HG03280 (cell line): ENCODE data around the gene TMEM9B.
A peak's percentile ranks its signal among the peaks of the same experiment; 100 is the strongest.
"Not testable (repeated sequence)": the region's sequence is repeated elsewhere in the genome, so short reads cannot be mapped to it uniquely, and the experiment has no call there.

ENCODE experiments used
- ATAC-seq: cut with Tn5 transposase; IDR thresholded peaks from one replicate; pipeline ENCODE4 v1.9.1; 2021; ENCODE audit warnings: mild to moderate bottlenecking, moderate library complexity; ENCODE audit not compliant: unreplicated experiment

The TMEM9B gene

DNA sequence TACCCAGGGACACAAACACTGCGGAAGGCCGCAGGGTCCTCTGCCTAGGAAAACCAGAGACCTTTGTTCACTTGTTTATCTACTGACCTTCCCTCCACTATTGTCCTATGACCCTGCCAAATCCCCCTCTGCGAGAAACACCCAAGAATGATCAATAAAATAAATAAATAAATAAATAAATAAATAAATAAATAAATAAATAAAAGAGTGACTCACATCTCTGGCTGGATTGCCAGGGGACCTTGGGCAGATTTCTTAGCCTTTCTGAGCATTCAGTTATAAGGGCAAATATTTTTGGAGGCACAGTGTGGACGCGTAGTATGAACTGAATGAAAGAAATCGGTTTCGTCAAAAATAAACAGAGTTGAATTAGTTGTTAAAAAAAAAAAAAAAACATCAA is 15.1 kb upstream of the TMEM9B start:
- not testable (repeated sequence) for ATAC-seq

DNA sequence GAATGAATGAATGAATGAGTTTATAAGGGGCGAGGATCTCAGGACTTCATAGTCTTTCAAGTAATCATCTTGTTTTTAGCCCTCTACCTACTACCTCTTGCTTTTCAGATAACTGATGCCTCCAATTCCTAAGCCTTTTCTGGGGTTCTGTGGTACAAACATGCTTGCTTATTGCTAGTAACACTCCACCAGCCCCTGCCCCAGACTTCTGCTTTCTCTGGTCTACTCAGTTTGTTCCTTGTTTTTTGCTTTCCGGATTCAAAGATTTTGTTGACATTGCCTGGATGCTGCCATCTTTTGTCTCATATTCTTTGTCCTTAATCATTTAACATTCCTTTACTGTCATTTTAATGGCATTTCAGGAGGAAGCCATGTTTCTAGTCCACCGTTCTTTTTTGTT is 8.9 kb upstream of the TMEM9B start:
- no peak for ATAC-seq

DNA sequence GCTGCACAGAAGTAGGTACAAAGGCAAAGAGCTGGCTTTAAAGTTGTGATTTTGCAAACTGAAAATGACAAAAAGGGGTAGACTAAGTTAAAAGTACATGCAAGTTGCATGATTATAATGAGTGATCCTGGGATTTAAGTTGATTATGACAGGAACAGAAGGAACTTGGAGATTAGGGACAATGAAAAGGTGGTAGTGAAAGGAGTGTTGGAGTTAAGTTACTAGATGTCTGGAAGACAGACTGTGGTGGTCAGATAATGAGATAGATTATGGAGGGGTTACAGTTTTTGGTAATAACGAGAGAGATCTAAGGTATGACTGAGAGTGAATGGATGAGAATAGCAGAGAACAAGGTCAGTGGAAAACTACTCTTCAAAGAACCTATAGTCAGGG is 7.7 kb upstream of the TMEM9B start:
- no peak for ATAC-seq

DNA sequence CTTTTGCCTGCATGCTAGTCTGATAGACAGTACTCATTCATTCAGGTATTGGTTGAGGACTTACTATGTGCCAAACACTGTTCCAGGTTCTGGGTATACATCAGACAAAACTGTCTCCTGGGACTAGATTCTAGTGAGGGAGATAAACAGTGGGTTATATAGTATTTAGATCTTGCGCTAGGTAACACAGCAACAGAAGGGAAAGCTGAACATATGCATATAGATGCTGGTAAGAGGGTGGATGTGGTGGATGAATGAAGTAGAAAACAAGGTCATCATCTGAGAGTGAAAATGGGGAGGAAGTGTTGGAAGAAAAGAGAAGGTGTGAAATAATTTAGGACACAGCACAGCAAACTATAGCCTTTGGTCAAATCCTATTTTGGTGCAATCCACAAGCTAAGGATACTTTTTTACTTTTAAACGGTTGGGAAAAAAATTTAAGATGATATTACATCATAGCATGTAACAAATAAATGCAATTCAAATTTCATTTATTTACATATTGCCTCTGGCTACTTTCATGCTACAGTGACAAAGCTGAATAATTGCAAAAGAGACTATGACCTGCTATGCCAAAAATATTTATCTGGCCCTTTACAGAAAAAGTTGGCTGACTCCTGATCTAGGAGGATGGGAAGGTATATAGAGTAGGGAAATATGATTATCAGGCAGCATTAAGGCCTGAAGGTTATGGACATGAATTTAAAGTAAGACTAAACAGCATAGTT is 7.1 kb upstream of the TMEM9B start:
- ATAC-seq: no peak

DNA sequence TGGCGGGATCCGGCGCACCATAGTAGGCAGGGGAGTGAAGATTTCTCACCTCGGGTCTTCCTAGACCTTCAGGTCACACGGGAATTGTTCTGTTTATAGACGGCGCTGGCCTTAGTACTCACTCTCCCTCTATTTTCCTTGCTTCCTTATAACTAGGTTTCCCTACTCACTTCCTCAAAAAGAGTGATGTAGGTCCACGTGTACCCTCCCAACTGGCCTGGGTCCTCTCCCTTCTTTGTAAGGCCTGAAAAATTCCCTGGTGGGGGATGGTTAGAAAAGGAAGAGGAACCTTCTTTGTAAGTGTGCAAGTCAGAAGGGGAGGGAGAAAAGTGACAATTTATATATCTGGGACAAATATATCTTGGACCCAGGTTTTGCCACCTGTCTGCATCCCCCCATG is 2.9 kb upstream of the TMEM9B start:
- ATAC-seq: no peak

DNA sequence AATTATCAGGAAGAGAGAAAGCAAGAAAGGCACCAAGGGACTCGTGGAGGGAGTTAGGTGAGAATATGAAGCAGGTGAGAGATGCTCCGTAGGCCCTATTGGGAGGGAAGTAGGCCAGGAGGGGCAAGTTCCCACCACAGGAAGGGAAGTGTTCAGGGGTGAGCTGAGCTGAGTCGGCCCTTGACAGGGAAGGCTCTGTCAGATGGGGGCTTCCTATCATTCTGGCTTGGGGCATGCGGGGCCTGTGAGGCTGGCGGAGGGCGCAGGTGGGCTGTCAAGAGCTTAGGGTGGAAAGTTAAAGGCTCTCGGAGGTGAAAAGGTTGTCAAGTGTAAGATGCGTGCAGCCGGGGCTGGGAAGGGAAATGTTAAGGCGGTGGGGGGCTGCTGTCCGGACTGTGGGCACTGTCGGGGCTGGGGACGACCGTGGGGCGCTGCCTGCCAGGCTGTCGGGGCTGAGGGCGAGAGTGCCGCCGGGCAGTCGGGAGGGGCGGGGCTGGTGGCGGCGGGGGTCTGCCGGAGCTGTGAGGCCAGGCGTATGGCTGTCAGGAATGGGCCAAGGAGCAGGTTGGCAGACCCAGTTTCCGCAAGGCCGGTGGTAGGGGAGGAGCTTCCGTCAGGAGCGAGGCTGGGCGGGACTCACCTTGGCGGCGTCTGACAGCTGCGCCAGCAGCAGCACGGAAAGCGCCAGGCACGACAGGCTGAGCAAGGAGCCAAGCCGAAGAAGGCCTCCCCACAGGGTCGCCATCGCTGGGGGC is 496 bp downstream of the TMEM9B start:
- ATAC-seq: peak; percentile 64

DNA sequence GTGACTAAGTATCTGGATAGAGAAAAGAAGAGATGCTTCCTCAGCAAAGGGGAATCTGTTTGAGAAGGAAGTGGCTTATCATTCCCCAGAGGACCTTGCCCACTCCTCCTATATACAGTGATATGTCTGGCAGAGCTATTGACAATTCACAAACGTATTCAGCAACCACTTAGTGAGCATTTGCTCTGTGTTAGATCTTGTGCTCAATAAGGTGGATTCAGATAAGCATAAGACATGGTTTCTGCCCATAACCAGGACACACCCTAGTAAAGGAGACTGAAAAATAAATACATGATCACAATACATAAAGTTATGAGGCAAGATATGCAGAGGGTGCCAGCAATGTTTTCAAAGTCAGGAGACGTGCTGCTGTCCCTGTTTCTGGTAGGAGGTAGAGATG is 1.4 kb downstream of the TMEM9B start:
- no peak for ATAC-seq

DNA sequence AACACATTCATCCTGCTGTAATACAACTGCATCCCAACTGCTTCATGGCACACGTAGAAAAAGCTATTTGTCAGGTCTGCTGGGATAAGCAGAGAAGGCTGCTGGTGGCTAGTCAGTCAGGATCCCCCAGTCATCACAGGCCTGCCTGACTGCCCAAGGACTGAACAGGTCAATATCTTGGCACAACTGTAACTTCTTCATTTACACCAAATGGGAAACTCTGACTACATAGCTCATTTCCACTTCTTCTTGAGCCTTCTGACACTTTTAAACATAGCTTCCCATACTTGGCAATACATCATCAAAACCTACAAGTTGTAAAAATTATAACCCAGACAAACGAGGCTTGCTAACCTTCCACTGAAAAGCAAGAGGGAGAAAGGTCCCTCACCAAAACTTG is 2.8 kb downstream of the TMEM9B start:
- no peak for ATAC-seq

DNA sequence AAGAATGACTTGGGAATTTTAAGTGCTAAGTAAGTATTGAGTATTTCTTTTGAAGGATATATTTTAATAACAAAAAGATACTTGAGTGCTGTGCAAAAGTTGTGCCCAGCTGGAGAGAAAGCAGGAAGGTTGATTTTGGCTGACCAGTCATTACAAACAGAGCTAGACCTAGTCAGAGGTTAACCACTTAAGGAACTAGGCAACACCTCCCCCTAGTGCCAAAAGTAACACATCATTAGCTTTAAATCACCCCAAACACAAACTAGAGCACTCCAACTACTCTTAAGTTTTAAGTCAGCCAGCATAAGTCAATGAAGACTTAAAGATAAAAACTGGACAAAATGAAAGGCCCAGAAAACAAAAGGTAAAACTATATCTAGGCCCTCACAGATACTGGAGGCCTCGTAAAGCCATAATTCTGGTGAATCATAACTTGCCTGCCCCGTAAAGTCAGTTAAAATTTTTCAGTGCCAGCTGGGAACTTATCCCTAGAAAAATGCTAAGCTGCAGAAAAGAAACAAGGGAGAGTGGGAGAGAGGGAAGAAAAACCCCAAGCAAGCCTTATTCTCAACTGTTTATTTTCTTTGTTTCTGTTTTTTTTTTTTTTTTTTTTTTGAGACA is 4.6 kb downstream of the TMEM9B start:
- ATAC-seq: peak; percentile 42

DNA sequence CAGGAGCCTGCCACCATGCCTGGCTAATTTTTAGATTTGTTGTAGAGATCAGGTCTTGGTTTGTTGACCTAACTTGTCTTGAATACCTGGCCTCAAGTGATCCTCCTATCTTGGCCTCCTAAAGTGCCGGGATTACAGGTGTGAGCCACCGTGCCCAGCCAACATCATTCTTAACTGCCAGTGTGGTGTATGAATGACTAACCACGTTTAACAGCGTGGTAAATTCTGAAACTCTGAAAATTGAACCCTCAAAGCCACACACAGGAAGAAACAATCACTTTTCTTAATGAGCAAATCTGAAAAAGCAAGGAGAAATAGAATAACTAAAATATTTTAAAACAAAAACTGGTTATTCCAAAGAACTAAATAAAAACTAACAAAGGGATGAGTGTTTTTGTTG is 7.4 kb downstream of the TMEM9B start:
- ATAC-seq: no peak

DNA sequence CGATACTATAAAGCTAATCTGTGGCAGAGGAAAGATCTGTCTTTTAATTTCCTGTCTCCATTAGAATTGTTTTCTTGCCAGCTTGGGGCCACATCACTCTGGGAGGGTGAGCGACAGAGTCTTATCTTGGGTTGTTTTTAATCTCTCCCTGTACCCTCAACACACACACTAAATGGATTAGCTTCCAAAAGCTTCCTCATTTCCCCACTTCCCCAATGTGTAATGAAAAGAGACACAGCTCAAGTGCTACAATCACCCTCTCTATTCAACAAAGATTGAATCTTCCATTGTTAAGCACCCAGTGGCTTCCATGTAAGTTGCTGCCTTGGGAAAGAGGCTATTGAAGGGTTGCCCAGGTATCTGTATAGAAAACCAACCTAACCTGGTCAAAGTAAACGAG is 15.4 kb downstream of the TMEM9B start:
- no peak for ATAC-seq

DNA sequence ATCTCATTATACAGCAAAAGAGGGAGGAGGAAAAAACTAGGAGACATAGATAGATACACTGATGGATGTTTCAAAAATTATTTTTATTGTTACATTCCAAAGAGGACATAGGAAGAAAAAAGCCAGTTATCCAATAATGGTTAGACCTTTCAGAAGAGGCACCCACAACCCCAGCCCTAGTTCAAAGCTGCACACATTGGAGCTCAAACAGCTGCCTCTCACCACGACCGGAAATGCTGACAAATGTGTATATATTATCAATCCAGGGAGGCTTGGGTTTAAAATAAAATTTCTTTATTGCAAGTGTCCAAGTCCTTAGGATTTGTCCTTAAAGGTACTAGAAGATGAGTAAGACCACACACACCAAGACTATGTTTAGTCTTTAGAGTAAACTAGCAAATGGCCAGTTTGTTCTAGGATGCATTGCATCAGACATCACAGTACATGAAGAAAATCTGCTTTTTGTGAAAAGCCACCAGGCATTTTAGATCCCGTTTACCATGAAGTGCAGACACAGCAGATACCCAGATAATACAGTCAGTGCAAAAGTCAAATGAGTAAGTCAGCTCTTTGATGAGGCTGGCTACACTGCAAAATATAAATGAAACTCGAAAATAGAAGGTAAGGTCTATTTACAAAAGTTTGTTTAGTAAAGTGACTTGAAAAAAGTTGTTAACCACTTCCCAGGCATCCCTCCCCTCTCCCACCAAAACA is 16.9 kb downstream of the TMEM9B start:
- no peak for ATAC-seq

DNA sequence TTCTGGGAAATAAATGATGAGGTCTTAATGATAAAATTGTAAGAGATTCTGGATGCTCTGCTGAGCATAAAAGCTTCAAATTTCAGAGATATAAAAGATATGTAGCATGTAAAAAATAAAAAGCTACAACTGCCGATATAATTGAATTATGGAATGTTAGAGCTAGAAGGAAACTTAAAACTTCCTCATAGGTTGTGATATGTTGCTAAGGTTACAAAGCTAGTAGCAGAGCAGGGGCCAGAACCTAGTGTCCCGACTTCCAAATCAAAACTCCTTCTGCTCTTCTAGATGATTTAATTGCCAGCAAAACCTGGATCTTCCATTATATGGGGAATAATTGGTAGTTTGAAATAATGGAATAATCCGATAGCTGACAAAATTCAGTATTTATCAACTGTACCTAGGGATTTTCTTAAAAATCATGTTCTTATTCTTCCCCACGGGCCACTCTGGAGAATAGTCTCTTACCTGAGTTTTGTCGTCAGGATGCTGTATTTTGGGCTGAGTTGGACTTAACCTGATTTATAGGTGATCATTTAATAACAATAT is 21.6 kb downstream of the TMEM9B start, which contains the start of gene ASCL3:
Gene ASCL3 (minus strand): TSS at position 499 of the 549 bp plus-strand sequence. CDS start 4,855 bp downstream, outside the sequence.
- ATAC-seq: no peak

DNA sequence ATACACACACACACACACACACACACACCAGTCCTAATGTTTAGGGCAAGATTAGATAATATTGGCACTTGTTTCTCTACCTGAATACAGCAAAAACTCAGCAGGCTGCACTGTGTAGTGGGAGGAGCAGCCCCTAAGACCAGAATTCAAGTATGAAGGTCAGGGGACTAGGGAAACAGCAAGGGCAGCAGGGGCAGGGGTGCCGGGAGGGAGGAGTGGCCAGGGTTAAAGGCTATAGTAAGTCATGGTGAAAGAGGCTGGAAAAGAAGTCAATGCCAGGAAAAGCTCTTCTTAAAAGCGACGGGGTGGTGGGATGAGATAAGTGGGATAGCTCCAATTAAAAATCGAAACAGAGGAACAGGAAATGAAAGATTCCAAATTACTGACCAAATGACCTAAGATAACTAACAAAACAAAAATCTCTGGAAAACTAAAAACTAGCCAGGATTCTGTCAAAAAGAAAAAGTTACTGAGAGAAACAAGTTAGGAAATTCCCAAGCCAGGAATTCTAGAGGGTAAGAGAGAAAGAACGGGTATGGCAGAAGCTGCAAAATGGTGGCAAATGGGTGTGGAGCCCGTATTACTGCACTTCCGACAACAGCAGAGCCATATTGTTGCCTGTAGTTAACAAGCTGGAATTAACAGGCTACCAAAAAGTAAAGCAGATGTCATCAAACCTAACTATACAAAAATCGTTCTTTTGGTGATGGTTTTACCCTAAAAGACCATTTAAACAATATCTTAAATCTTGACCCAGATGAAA is 22.7 kb downstream of the TMEM9B start:
- ATAC-seq: no peak

DNA sequence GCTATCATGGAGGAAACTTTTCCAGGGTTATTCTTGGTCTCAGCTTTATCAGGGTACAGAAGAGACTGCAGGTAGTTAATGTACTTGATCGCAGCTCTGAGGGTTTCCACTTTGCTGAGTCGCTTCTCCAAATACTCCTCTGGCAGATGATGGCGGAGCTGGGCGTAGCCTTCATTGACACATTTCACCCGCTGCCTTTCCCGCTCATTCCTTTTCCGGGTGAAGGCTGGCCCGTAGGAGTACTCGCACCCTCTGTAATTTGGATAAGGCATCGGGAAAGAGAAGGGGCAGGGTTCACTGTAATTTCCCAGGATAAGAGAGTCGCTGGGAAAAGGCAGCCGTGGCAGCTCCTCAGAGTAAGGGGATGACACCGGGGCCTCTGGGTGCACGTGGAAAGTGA is 26.6 kb downstream of the TMEM9B start:
- ATAC-seq: no peak

DNA sequence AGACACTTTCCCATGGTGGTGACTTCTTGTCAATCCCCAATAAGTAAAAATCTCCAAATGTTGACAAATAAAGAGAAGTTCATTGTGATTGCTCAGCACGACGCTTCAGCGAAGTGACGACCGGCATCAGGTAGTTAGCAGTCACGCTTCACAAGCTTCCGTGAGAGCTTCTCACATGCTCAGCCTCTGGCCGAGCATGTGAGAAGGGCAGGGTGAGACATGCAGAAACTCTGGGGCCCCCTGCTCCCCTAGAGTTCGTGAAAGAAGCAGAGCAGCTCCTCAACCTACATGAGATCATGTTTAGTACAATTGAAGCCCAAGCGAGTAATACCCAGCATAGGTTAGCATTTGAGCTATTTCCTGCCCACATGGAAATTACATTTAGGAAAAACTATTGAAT is 27.1 kb downstream of the TMEM9B start:
- no peak for ATAC-seq

DNA sequence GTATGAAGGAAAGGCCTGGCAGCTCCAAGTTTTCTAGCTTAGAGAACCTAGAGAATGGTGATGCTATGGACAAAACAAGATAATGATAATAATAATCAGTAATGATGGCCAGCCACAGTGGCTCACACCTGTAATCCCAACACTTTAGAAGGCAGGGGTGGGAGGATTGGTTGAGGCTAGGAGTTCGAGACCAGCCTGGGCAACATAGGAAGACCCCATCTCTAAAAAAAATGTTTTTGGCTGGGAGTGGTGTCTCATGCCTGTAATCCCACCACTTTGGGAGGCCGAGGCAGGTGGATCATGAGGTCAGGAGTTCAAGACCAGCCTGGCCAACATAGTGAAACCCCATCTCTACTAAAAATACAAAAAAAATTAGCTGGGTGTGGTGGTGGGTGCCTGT is 28.5 kb downstream of the TMEM9B start:
- not testable (repeated sequence) for ATAC-seq

DNA sequence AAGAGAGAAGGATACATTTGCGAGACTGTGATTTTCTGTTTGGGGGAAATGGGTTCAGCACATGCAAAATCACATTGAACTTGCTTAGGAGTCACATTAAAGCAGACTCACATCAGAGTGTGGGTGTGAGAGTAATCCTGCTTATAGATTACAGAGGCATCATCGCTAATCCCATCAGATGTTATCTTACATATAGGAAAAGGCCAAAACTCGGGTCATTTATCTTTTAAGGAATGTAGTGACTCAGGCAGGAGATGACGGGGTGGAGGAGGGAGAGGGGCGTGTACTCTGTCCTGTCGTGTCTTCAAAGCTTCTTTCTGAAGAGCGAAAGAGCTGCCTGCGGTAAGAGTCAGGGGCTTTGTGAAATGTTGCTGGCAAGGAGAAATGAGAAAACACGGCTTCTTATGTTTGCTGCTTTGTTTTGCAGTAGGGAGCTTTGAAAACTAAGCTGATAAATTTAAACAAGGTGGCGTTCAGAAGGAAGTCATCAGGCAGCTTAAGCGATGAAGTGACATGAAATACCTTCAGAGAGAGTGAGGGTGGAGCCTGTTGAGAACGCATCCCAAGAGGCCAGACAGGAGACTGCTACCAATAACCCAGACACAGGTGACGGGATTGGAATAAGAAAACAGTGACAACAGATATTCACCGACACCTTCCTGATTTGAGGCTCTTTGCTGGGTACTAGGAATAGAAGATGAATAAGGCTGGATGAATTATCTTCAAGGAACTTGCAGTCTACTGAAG is 29.3 kb downstream of the TMEM9B start:
- ATAC-seq: no peak

DNA sequence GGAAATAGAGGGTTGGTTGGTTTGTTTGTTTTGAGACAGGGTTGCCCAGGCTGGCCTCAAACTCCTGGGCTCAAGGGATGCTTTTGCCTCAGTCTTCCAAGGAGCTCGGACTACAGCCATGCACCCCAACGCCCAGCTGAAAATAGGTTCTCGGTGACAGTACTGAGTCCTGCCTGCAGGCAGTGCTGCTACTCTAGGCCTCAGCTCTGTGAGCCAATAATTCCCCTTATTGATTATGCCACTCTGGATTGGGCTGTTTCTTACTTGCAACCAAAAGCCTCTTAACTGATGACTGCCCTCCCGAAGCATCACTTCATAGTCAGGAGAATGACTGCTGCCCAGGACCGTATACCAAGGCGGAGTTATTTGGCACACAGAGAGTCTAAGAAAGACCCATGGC is 30.3 kb downstream of the TMEM9B start:
- ATAC-seq: no peak
